Memory B cell (primary cell): ENCODE data around the gene ARL8B.
"Not testable (repeated sequence)": the region's sequence is repeated elsewhere in the genome, so short reads cannot be mapped to it uniquely, and the experiment has no call there.

Source experiments
- ATAC-seq: fragments of 150-1000 bp; cut with Tn5 transposase; 2 replicates; pipeline ENCODE4 v1.10.0; 2021; ENCODE audit warnings: low read depth, mild to moderate bottlenecking, moderate library complexity
- DNase-seq, 2 donors: peaks; one replicate each; pipeline ENCODE4 v3.0.0; 2022; ENCODE audit warnings: low spot score in 2 of 2
- H3K27ac Mint-ChIP-seq: one replicate; pipeline ENCODE4 v1.8.0; 2022; ENCODE audit warnings: mild to moderate bottlenecking, moderate library complexity, mixed read lengths
- H3K27me3 Mint-ChIP-seq: one replicate; pipeline ENCODE4 v1.8.0; 2022; ENCODE audit warnings: mixed read lengths
- H3K36me3 Mint-ChIP-seq: one replicate; pipeline ENCODE4 v1.8.0; 2022; ENCODE audit warnings: mild to moderate bottlenecking, mixed read lengths
- H3K4me1 Mint-ChIP-seq: one replicate; pipeline ENCODE4 v1.8.0; 2022; ENCODE audit warnings: mixed read lengths
- H3K4me3 Mint-ChIP-seq: one replicate; pipeline ENCODE4 v1.8.0; 2022; ENCODE audit warnings: mild to moderate bottlenecking, moderate library complexity, mixed read lengths
- H3K9me3 Mint-ChIP-seq: one replicate; pipeline ENCODE4 v1.8.0; 2022; ENCODE audit warnings: mixed read lengths

Gene ARL8B

GRCh38 chr3:5122030-5122740 lies at the start of gene ARL8B:
Gene ARL8B (plus strand): TSS chr3:5122292. CDS start chr3:5122466, 174 bp downstream.
- H3K9me3 Mint-ChIP-seq, result no peaks in the 10 kb centered on the region
- H3K4me1 Mint-ChIP-seq, result peaks cover 21% of the 10 kb centered on the region
- peak; percentile 92 for ATAC-seq
- H3K27me3 Mint-ChIP-seq, result no peaks in the 10 kb centered on the region
- no peaks in the 10 kb centered on the region for H3K36me3 Mint-ChIP-seq
- H3K4me3 Mint-ChIP-seq, result peak within 1 kb of the TSS; percentile 78
- H3K27ac Mint-ChIP-seq, result peak within 1 kb of the TSS; percentile 90
- DNase-seq, result peak; percentile 95 to 98

DNA sequence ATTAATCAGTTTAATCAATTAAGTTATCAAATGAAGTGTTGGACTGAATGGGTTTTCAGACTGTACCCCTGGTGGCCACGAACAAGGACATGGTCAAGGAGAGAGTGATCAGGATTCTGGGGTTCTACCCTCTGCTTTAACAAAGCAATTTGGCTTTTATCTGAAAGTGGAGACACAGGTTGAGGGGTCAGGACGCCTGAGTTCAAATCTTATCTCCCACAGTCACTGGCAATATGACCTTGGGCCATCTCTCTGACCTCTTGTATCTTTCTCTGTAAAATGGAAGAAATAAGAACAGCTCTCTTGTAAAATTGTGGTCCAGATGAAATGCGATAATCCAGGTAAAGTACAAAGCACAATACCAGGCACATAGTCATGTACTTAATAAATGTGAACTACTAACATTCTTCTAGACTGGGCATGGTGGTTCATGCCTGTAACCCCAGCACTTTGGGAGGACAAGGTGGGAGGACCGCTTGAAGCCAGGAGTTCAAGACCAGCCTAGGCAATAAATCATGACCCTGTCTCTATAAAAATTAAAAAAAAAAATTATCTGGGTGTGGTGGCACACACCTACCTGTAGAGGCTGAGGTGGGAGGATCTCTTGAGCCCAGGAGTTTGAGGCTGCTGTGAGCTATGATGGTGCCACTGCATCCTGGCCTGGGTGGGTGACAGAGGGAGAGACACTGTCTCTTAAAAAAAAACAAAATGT lies 48.6 kb upstream of the ARL8B start:
- Mint-ChIP-seq H3K4me1 (no peaks in the 10 kb centered on the region), H3K27me3 (peaks cover 6% of the 10 kb centered on the region), H3K36me3 (no peaks in the 10 kb centered on the region), H3K9me3 (no peaks in the 10 kb centered on the region), H3K27ac (no peak overlapping the region), H3K4me3 (no peak overlapping the region)
- no peak for DNase-seq
- ATAC-seq, result no peak

DNA sequence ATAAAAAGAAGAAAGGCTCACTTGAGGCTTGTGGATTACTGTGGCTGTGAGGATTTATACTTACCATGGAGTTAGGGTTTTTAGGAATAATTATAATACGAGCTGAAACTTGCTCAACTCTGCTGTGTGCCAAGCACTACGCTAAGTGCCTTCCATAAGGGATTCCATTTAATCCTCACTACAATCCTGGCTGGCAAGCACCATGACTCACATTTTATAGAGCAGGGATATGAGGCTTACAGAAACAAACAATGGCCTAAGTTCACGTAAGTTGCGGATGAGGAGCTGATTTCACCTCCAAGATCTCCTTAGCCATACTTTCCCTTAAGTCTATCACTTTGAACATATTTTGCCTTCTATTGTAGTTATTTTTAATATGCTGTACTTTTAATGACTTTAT lies 43.9 kb upstream of the ARL8B start:
- ATAC-seq (no peak), DNase-seq (no peak)
- H3K4me1 Mint-ChIP-seq, result no peaks in the 10 kb centered on the region
- H3K9me3 Mint-ChIP-seq, result no peaks in the 10 kb centered on the region
- no peak overlapping the region for H3K27ac Mint-ChIP-seq
- peaks cover 7% of the 10 kb centered on the region for H3K27me3 Mint-ChIP-seq
- H3K4me3 Mint-ChIP-seq, result no peak overlapping the region
- H3K36me3 Mint-ChIP-seq, result no peaks in the 10 kb centered on the region

- no peaks in the 10 kb centered on the region for H3K36me3 Mint-ChIP-seq
- H3K9me3 Mint-ChIP-seq, result no peaks in the 10 kb centered on the region
- H3K4me3 Mint-ChIP-seq, result no peak overlapping the region
- DNase-seq (no peak), ATAC-seq (no peak)
- no peaks in the 10 kb centered on the region for H3K4me1 Mint-ChIP-seq
- no peak overlapping the region for H3K27ac Mint-ChIP-seq
- H3K27me3 Mint-ChIP-seq, result peaks cover 8% of the 10 kb centered on the region
Observed at GRCh38 chr3:5079761-5080160, 42.3 kb upstream of the ARL8B start.

- peaks cover 8% of the 10 kb centered on the region for H3K27me3 Mint-ChIP-seq
- ATAC-seq, result no peak
- no peak for DNase-seq
- no peak overlapping the region for H3K4me3 Mint-ChIP-seq
- H3K4me1 Mint-ChIP-seq, result no peaks in the 10 kb centered on the region
- H3K27ac Mint-ChIP-seq, result no peak overlapping the region
- no peaks in the 10 kb centered on the region for H3K36me3 Mint-ChIP-seq
- H3K9me3 Mint-ChIP-seq, result no peaks in the 10 kb centered on the region
Observed at GRCh38 chr3:5080779-5081550, 41.1 kb upstream of the ARL8B start.

DNA sequence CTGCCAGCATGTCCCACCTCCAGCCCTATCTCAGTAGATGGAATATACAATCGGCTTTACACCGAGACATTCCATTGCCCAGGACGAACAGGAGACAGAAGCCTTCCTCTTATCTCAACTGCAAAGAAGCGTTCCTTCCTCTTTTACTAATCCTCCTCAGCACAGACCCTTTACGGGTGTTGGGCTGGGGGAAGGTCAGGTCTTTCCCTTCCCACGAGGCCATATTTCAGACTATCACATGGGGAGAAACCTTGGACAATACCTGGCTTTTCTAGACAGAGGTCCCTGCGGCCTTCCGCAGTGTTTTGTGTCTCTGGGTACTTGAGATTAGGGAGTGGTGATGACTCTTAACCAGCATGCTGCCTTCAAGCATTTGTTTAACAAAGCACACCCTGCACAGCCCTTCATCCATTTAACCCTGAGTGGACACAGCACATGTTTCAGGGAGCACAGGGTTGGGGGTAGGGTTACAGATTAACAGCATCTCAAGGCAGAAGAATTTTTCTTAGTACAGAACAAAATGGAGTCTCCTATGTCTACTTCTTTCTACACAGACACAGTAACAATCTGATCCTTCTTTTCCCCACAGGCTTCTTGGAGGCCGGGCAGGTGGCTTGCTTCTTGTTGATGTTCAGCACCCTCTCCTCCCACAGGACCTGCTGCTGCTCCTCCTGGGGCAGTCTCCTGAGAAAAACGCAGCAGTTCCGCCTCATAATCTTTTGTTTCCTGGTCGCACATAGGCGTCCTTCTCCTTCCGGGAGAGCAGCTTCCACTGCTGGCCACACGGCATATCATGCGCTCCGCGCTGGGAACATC lies 39.9 kb upstream of the ARL8B start:
- not testable (repeated sequence) for H3K36me3 Mint-ChIP-seq, H3K9me3 Mint-ChIP-seq, H3K4me3 Mint-ChIP-seq, DNase-seq, H3K4me1 Mint-ChIP-seq, H3K27ac Mint-ChIP-seq, H3K27me3 Mint-ChIP-seq, ATAC-seq

- H3K4me3 Mint-ChIP-seq, result no peak overlapping the region
- DNase-seq (no peak), ATAC-seq (no peak)
- H3K27me3 Mint-ChIP-seq, result peaks cover 6% of the 10 kb centered on the region
- no peak overlapping the region for H3K27ac Mint-ChIP-seq
- no peaks in the 10 kb centered on the region for H3K9me3 Mint-ChIP-seq
- no peaks in the 10 kb centered on the region for H3K4me1 Mint-ChIP-seq
- no peaks in the 10 kb centered on the region for H3K36me3 Mint-ChIP-seq
Observed at GRCh38 chr3:5082789-5083115, 39.3 kb upstream of the ARL8B start.

DNA sequence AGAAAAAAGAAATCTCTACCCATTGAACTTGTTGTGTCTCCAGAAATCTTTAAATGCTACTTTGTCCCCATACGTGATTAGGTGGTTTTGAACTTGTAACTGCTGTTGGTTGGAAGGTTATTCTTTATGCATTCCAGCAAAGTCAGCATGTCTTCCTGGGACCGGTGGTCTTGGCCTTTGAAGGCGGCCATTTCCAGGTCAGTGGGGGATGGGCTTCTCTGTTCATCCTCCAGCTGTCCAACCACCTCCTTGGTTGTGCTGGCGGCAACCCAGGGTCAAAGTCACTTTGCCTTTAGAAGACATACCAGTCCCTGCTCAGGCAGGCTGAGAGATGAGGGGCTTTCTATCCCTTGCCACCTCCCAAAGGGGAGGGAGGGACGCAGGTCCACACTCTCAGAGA lies 37.9 kb upstream of the ARL8B start:
- no peak for DNase-seq
- H3K27ac Mint-ChIP-seq, result no peak overlapping the region
- ATAC-seq, result no peak
- H3K36me3 Mint-ChIP-seq, result no peaks in the 10 kb centered on the region
- no peak overlapping the region for H3K4me3 Mint-ChIP-seq
- H3K9me3 Mint-ChIP-seq, result no peaks in the 10 kb centered on the region
- no peaks in the 10 kb centered on the region for H3K4me1 Mint-ChIP-seq
- H3K27me3 Mint-ChIP-seq, result peaks cover 6% of the 10 kb centered on the region

- no peaks in the 10 kb centered on the region for H3K9me3 Mint-ChIP-seq
- peaks cover 5% of the 10 kb centered on the region for H3K27me3 Mint-ChIP-seq
- no peak overlapping the region for H3K27ac Mint-ChIP-seq
Observed at GRCh38 chr3:5086708-5087107, 35.4 kb upstream of the ARL8B start.

GRCh38 chr3:5087209-5087608 lies 34.9 kb upstream of the ARL8B start:
- ATAC-seq (no peak), DNase-seq (no peak)
- Mint-ChIP-seq H3K36me3 (no peaks in the 10 kb centered on the region), H3K4me3 (no peak overlapping the region), H3K27ac (no peak overlapping the region), H3K27me3 (peaks cover 6% of the 10 kb centered on the region), H3K9me3 (no peaks in the 10 kb centered on the region), H3K4me1 (no peaks in the 10 kb centered on the region)

More at GRCh38 chr3:5086708-5087107, 35.4 kb upstream of the ARL8B start:
- no peak overlapping the region for H3K4me3 Mint-ChIP-seq
- H3K4me1 Mint-ChIP-seq, result no peaks in the 10 kb centered on the region
- DNase-seq (no peak), ATAC-seq (no peak)
- no peaks in the 10 kb centered on the region for H3K36me3 Mint-ChIP-seq

DNA sequence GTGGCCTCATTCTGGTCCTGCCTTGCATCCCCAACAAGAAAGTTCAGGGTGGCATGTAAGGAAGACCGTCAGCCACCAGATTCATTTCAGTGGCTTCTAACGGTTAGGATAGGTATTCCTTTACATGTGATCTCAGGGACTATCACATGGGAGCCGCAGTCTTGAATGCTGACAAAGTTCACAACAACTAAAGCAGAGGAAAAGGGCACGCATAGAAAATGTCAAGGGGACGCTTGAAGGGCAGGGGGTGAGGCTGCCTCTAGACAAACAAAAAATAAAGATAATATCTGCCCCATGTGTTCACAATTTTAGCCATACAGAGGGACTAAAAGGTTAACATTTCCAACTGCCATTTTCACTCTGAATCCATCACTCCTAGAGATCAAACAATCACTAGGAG lies 31.9 kb upstream of the ARL8B start:
- DNase-seq (no peak), ATAC-seq (no peak)
- Mint-ChIP-seq H3K4me1 (no peaks in the 10 kb centered on the region), H3K27ac (no peak overlapping the region), H3K4me3 (no peak overlapping the region), H3K36me3 (no peaks in the 10 kb centered on the region), H3K27me3 (peaks cover 6% of the 10 kb centered on the region), H3K9me3 (no peaks in the 10 kb centered on the region)

- H3K4me3 Mint-ChIP-seq, result no peak overlapping the region
- ATAC-seq (no peak), DNase-seq (no peak)
- no peaks in the 10 kb centered on the region for H3K9me3 Mint-ChIP-seq
- H3K4me1 Mint-ChIP-seq, result no peaks in the 10 kb centered on the region
- peaks cover 12% of the 10 kb centered on the region for H3K27me3 Mint-ChIP-seq
- no peak overlapping the region for H3K27ac Mint-ChIP-seq
- H3K36me3 Mint-ChIP-seq, result no peaks in the 10 kb centered on the region
Observed at GRCh38 chr3:5092018-5092417, 30.1 kb upstream of the ARL8B start.

- DNase-seq (no peak), ATAC-seq (no peak)
- no peak overlapping the region for H3K27ac Mint-ChIP-seq
- no peaks in the 10 kb centered on the region for H3K36me3 Mint-ChIP-seq
- no peaks in the 10 kb centered on the region for H3K9me3 Mint-ChIP-seq
- H3K4me3 Mint-ChIP-seq, result no peak overlapping the region
- H3K4me1 Mint-ChIP-seq, result no peaks in the 10 kb centered on the region
- H3K27me3 Mint-ChIP-seq, result peaks cover 16% of the 10 kb centered on the region
Observed at GRCh38 chr3:5093731-5094130, 28.4 kb upstream of the ARL8B start.

GRCh38 chr3:5095886-5096285 lies 26.2 kb upstream of the ARL8B start:
- Mint-ChIP-seq H3K27ac (no peak overlapping the region), H3K9me3 (no peaks in the 10 kb centered on the region), H3K36me3 (no peaks in the 10 kb centered on the region), H3K4me1 (no peaks in the 10 kb centered on the region), H3K4me3 (no peak overlapping the region), H3K27me3 (peaks cover 18% of the 10 kb centered on the region)
- DNase-seq, result no peak
- ATAC-seq, result peak; percentile 29
